HG03025 (cell line): ENCODE results near the gene XCR1.

Experiments used
- ATAC-seq: cut with Tn5 transposase; IDR thresholded peaks from one replicate; pipeline ENCODE4 v1.9.1; 2021; ENCODE audit warnings: mild to moderate bottlenecking, moderate library complexity; ENCODE audit not compliant: unreplicated experiment, low FRiP score

The XCR1 gene

DNA sequence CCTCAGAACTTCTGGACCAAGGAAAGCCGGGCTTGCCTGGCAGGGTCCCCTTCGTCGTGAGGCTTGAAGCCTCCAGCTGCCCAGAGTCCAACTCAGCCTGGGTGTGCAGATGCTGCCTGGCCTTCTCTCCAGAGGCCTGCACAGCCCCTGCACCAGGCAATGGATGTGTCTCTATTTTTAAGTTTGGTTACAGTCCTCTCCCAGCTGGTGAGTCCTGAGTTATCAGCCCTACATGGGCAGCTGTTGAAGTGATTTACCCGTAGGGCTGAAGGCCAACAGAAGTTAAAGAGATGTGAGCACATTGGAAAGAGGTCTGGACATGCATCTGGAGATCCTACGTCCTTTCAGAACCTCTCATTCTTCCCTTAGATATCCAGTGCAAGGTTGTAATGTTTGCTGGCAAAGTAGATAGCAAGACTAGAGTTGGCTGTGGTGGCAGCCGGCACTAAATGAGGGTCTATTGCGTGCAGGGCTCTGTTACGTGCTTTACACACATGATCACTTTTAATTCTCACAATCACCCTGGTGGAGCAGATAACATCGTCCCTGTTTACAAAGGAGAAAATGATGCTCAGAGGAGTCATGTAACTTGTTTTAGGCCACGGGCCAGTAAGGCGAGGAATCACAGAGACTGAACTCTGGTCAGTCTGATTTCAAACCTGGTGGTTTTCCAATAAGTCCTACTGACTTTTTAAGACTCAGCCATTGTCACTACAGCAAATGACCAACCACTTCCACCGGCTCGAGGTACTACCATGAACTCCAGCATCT is 41.6 kb downstream of the XCR1 start:
- ATAC-seq, result no peak

DNA sequence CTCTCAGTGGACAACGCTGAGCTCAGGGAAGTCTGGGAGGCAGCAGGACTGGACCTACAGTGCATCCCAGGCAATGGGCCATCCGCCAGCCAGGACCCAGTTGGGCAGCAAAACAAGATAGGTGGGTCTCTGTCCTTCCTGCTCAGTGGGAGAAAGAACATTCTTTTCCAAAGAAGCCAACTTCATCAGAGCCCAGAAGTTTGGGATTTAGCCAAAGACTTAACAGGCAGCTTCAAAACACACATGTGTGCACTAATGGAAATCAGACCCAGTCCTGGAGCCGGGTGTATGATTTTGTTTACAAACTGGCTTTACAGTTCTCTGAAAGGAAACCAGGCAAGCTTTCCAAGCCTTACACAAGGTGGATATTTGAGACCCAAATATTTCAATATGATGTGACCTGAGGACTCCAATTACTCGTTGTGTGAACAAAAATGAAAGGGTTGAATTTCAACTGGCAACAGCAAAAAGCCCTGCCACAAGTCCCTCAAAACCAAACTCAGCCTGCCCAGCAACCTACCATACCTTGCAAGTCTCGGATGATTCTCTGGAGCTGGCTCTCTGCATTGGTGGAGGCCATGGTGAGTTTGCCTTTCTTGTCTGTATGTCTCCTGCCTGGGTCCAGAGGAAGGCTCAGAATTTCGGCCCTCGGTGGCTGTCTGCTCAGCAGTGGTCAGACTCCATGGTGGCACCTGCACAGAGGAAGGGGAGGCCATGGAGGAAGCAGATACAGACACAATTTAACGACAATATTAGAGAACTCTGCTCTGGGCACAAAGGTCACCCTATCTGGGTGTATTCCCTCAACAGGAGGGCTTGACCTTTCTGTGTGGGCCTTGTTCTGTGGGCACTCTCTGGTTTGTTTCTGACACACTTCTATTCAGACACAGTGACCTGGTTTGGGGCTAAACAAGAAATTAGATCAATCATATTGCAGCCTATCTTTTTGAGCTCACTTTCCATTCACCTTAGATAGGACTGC is 42.7 kb downstream of the XCR1 start:
- no peak for ATAC-seq

DNA sequence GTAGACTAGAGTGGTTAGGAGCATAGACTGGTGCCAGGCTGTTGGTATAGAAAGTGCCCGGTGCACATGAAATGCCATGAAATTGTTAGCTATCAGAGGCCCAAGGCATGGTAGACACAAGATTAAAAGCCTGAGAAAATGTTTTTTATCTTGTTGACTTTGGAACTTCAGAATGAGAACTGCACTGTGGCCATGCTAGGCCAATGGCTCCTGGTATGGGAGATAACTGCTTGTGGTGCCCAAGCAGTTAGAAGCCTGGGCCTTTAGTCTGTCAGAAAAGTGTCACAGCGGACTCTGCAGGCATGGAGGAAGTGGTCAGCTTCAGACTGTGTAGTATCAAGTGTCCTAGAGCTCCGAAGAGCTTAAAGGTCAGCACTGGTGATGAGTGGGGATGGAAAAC is 43.5 kb downstream of the XCR1 start:
- ATAC-seq, result no peak

DNA sequence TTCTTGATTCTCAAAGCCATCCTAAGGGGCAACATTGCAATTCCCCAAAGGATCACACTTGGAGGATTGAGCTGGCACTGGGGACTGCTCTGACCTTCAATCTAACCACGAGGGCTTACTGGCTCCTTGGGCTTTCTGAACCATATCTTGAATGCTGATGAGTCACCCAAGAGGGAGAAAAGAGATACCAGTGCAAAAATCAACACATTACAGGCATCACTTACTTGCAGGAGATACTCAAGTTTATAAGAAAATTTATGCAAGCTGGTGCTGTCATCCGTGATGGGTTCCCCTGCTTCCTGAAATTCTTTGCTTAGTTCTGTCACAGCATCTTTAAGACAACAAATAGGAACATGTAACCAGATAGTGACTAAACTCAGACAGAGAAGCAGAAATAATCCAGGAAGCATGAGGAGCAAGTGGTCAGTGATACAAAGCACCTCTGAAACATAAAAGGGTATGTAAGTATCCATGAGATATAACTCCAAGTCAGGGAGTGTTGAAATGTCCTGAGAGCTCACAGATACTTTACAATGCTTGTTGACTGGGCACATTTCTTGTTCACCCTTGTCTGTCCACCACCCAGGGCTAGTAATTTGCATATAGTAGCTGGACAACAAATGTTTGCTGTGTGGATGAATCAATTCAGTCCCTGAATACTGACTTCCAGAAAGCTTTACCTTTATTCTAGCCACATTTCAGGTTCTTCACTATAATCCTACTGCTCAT is 45.8 kb downstream of the XCR1 start:
- no peak for ATAC-seq

DNA sequence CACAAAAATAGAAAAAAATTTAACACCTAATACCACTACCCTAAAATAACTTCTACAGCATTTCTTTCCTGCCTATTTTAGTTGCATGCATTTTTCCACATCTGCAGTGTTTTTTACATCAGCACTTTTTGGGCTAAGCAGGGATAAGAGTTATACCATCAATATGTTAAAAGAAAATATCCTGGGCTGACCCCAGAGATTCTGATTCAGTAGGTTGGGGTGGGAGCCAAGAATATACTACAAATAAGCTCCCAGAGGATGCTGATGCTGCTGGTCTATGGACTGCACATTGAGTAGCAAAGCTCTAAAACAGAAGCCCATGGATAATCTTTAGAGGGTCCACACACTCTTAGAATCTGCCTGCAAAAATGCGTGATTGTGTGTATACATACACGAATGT is 46.5 kb downstream of the XCR1 start:
- no peak for ATAC-seq

DNA sequence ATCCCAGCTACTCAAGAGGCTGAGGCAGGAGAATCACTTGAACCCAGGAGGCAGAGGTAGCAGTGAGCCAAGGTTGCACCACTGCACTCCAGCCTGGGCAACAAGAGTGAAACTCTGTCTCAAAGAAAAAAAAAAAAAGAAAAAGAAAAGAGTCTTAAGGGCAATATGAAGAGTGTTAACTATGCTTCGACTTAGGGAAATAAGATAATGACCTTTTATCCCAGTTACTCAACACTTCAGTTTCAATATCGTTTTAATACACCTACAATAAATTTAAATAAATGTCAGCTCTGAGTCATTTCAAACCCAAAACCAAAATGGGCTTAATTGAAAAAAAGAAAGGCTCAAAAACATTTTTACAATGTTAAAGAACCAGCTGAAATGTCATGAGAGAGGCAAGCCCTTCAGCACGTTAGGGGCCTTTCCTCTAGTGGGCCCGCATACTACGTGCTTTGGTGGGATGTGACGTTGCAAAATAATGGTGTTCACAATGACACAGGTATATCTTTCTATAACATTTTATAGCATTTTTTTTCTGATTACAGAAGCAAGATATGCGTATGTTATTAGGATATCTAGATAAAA is 47.0 kb downstream of the XCR1 start:
- no peak for ATAC-seq

DNA sequence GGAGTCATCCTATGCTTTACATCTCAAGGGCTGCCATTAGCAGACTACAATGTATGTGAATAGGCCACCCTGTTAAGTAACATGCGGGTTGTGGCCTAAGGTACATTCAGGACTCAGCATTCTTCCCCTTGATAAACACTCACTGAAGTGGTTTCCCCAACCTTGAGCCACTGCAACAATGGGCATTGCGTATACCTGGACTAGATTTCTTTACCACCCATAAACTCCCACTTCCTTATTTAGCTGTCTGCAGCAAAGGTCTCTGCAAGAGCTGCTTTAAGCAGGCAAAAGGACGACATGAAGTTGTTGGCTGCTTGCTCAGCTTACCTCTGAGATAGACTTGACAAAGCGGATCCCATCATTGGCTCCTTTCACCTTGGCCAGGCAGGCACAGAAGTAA is 47.9 kb downstream of the XCR1 start:
- ATAC-seq, result no peak

DNA sequence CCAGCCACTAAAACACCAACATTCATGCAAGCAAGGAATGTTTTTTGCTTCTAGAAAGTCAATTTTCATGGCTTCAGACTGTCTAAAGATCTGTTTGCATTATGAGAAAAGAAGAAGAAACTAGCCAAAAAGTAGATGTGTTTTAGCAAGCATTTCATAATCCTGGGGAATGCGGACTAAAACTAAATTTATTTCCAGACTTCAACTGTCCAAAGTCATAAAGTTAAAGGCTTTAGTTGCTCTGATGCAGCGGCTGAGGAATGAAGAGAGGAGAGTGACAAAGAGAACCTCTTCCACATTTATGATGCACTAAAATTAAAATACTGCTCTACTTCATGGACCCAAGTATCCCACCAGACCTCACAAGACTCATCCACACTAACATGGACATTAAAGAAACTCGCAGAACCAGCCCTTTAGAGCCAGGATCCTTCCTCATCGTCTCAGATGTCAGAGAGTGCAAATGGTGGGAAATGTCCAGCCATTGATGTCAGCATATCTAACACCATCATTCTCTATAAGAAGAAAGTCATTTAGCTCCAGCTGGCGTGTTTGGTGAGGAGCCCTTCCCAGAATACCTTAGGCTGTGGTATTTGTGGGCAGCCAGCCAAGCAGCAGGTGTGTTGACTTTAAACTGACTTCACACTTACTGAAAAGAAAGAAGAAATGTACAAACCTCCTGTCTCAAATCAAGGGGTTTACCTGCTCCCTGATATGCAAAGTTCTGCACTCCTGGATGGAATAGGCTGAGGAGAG is 49.1 kb downstream of the XCR1 start:
- no peak for ATAC-seq

DNA sequence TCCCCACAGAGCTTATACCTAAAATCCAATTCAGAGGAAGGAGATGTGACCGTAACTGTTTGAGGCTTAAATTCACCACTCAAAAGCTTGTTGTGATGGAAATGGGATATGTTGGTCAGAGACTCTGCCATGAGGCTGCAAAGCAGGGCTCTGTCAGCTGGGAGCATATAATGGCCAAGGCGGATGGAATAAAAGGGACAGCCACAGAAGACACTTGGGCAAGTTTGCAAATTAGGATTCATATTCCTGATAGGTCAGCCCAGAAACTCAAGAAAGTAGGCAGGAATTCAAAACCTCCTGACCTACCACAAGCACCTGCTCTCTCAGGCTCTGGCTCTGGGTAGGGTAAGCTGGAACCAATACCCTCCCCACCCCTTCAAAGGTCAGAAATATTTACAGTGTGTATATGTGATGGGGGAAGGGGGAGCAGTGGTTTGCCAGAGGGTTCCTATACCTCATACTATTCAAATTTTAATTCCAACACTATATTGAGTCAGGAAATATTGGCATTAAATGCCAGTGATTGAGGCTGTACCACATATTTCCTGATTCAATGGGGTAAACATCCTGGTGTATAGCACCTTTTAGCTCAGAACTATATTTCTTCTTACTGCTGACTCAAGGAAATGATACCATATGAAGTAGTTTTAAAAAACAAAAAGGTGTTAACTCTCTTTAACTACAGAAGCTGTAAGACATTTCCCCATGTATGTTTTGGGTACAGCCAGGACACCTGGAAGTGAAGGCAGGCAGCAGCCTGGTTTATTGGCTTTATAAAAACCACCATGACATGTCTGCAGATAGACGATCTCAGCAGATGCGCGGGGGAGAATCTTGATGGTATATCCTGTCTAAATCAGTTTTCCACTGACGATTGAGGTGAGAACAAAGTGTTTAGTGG is 50.8 kb downstream of the XCR1 start:
- ATAC-seq, result no peak

DNA sequence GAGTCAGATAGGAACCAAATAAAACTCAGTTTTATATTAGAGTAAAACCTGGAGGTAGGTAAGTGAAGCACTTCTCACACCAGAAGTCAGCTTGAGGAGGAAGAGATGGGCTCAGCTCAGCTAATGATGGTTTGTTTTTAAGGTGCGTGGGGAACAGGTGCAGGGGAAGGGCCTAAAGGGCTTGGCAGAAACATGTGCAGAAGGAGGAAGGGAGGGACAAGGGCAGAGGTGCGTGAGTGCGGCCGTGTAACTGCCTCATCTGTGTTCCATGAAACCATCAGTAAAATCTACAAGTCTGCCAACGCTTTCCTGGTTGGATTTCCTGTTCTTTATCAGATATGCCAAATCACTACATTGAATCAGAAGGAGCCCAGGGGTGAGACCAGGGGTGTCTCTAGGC is 51.6 kb downstream of the XCR1 start:
- ATAC-seq, result no peak

DNA sequence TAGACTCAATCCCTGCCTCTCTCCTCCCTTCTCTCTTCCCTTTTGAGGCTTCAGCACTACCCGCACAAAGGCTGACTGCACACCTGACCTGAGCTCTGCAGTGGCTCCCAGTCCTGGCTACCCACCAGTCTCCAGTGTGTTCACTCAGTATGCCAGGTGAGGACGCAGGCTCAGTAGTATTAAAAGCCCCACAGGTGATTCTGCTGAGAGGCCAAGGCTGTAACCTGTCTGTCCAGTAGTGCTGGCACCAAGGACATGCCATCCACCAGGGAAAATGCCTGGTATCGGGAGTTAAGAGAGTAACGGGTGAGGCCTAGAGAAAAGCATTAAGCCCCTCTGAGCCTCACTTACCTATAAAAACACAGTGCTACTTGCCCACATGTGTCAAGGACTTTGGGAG is 52.6 kb downstream of the XCR1 start:
- no peak for ATAC-seq

DNA sequence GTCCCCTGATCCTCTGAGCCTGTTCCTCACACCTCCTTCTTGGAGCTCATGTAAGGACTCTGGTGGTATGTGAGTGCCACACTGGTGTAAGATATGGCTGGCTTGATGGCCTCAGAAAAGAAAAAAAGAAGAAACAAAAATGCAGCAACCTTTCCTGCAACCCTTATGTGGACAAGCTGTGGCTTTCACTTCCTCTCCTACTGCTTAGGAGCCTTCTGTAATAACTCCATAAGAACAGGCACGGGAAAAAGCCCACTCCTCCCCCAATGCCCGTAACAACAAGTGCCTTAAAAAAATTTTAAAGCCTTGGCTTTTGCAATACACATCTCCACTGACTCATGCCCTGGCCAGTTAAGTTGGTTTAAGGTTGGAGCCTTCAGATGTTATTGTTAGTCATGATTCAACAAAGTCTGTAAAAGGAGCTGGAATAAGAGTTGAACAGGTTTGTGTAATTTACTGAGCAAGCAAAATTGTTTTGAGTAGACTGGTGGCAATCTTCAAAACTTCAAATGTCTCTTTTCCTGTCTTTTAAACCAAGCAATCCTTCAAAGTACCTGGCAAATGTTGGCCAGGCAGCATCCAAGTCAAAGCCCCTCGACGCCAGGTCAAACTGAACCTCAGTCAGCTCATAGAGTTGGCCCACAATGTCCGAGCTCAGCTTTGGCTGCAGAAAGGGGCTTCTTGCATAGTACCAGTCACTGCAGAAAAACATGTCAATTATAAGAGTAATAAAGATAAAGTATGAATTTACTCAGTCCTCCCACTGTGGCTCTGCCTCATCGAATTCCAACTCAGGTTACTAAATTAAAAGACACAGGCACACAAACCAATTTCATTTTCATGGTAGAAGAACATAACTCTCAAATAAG is 54.5 kb downstream of the XCR1 start:
- ATAC-seq, result no peak

DNA sequence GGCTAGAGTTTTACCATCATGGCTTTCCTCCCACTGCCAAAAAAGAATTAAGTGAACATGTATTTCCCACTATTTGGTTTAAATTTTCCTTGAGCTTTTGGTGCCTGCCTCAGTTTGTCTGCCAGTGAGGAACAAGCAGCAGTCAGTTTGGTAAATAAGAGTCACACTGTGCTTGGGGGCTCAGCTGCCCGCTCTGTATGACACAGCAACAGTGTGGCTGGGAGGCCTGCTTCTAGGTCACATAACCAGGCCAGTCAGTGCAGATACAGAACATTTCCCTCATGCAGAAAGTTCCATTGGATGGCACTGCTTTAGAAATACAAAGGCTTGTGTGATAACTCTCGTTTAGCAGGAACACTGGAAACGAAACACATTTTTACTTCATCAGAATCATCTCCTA is 57.3 kb downstream of the XCR1 start:
- ATAC-seq, result no peak

DNA sequence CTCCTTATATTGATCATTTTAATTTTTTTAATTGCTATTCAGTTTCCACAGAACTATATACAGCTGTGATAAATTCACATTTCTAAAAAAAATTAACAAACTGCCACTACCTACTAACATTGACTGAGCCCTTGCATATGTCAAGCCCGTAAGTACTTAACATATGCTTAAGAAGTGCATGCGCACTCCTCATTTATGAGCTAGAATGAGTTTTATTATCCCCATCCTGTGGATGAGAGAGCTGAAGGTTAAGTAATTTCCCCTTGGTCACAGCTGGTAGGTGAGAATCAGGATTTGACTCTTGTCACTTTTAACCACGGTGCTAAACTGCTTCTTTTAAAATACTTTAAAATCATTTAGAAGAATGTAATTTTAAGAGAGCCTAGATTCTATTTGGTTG is 58.2 kb downstream of the XCR1 start:
- no peak for ATAC-seq

DNA sequence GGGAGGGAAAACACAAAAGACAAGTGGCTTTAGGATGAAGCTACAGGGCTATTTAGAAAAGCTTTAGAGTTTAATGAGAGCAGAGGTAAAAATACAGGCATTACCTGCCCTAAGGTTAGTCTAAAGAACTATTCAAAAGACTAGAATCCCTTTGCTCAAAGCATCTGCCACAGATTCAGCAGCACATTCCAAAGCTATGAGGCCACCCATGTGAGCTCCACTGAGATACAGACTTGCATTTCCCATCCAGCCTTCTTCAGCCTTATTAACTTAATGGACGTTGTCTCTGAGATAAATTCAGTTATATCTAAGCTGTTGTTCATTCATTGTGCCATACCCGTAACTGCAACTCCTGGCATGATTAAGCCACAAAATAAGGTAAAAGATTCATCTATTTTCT is 58.6 kb downstream of the XCR1 start:
- no peak for ATAC-seq

DNA sequence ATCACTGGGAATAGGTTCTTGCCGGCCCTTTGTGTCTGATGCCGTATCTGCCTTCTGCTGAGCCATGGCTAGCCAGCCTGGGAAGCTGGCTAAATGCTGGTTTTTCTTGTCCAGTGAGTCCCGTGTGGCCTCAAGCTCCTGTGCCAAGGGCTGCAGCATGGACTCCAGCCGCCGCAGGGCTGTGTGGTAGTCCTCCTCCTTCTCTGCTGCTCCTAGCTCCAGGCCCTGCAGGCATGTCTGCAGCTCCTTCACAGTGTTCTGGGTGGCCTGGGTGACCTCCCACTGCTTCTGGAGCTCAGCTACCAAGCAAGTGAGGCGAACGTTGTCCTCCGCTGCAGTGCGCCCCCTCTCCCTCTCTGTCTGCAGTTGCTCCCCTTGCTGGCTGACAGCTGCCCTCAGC is 59.1 kb downstream of the XCR1 start:
- no peak for ATAC-seq

DNA sequence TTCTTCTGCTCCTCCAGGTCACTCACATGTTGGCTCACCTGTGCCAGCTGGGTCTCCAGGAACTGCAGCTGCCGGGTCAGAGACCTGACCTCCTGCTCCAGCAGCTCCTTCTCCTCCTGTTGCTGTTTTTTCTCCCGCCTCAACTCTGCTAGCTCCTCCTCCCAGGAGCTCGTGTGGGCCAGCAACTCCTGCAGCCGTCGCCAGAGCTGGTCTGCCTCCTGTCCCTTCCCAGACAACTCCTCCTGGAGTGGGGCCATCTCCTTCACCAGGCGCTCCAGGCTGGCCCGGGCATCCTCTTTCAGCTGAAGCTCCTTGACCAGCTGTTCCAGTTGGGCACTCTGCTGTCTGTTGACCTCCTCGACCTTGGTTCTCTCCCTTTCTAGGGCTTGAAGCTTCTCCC is 59.6 kb downstream of the XCR1 start:
- ATAC-seq, result no peak
